GM12892 (cell line): ENCODE measurements around the gene RPUSD4.

Experiments used
- POLR2A ChIP-seq: IDR thresholded peaks from 2 replicates; pipeline ENCODE4 v1.6.1; 2011; ENCODE audit warnings: low read depth, low read length, control low read depth
- POLR2AphosphoS5 ChIP-seq: IDR thresholded peaks from 2 replicates; pipeline ENCODE4 v1.6.1; 2011; ENCODE audit warnings: low read depth, low read length, control low read depth
- TAF1 ChIP-seq: IDR thresholded peaks from 2 replicates; pipeline ENCODE4 v1.6.1; 2011; ENCODE audit warnings: low read depth, mild to moderate bottlenecking, control low read depth, low read length, borderline replicate concordance

GRCh38 chr11:126207896-126208295, 3.6 kb downstream of the RPUSD4 start:
- no peak for TF ChIP-seq TAF1
- TF ChIP-seq POLR2A = no peak
- TF ChIP-seq POLR2AphosphoS5 = no peak
